Stimulated activated memory B cell treated with anti-CD40 and anti-IgM and Interleukin-4, amounts not matched to agents 10 μg/mL and 1 μg/mL and 100 μg/mL, for 72 hours (primary cell): Measurements from ENCODE around the gene LGALS12.
"Not testable (repeated sequence)": the region's sequence is repeated elsewhere in the genome, so short reads cannot be mapped to it uniquely, and the experiment has no call there.

ENCODE experiments used
- ATAC-seq: fragments of 150-1000 bp; cut with Tn5 transposase; 2 replicates; pipeline ENCODE4 v1.10.0; 2021
- H3K27ac Mint-ChIP-seq: one replicate; pipeline ENCODE4 v1.8.0; 2022; ENCODE audit warnings: mild to moderate bottlenecking, mixed read lengths
- H3K27me3 Mint-ChIP-seq: one replicate; pipeline ENCODE4 v1.8.0; 2022; ENCODE audit warnings: mixed read lengths
- H3K36me3 Mint-ChIP-seq: one replicate; pipeline ENCODE4 v1.8.0; 2022; ENCODE audit warnings: mixed read lengths
- H3K4me1 Mint-ChIP-seq: one replicate; pipeline ENCODE4 v1.8.0; 2022; ENCODE audit warnings: mixed read lengths
- H3K4me3 Mint-ChIP-seq: one replicate; pipeline ENCODE4 v1.8.0; 2022; ENCODE audit warnings: mild to moderate bottlenecking, moderate library complexity, mixed read lengths
- H3K9me3 Mint-ChIP-seq: one replicate; pipeline ENCODE4 v1.8.0; 2022; ENCODE audit warnings: mixed read lengths

Gene LGALS12

GRCh38 chr11:63534895-63535461, 29.1 kb downstream of the LGALS12 start:
- Mint-ChIP-seq H3K27ac (peak overlapping the region; percentile 85), H3K27me3 (no peaks in the 10 kb centered on the region), H3K9me3 (no peaks in the 10 kb centered on the region), H3K36me3 (no peaks in the 10 kb centered on the region), H3K4me1 (peaks cover 61% of the 10 kb centered on the region), H3K4me3 (no peak overlapping the region)
- ATAC-seq, result no peak

GRCh38 chr11:63535734-63536133, 29.9 kb downstream of the LGALS12 start:
- Mint-ChIP-seq H3K4me1 (peaks cover 61% of the 10 kb centered on the region), H3K36me3 (no peaks in the 10 kb centered on the region), H3K9me3 (no peaks in the 10 kb centered on the region), H3K27ac (peak overlapping the region; percentile 85), H3K27me3 (no peaks in the 10 kb centered on the region), H3K4me3 (peak overlapping the region; percentile 78)
- ATAC-seq, result no peak

- peak; percentile 45 for ATAC-seq
- H3K27ac Mint-ChIP-seq, result peak within 1 kb of the TSS; percentile 85
- H3K36me3 Mint-ChIP-seq, result no peaks in the 10 kb centered on the region
Observed at GRCh38 chr11:63536669-63537292, 30.9 kb downstream of the LGALS12 start, which contains the start of gene PLAAT4. Gene PLAAT4 (plus strand): TSS chr11:63536808. CDS start chr11:63536869, 61 bp downstream.

GRCh38 chr11:63537293-63538101, 31.6 kb downstream of the LGALS12 start:
- H3K4me1 Mint-ChIP-seq, result peaks cover 46% of the 10 kb centered on the region
- H3K9me3 Mint-ChIP-seq, result no peaks in the 10 kb centered on the region
- H3K36me3 Mint-ChIP-seq, result no peaks in the 10 kb centered on the region
- peak overlapping the region; percentile 78 for H3K4me3 Mint-ChIP-seq
- peak overlapping the region; percentile 85 for H3K27ac Mint-ChIP-seq
- no peaks in the 10 kb centered on the region for H3K27me3 Mint-ChIP-seq
- peak; percentile 6 for ATAC-seq

More at GRCh38 chr11:63536669-63537292, 30.9 kb downstream of the LGALS12 start, which contains the start of gene PLAAT4:
- H3K9me3 Mint-ChIP-seq, result no peaks in the 10 kb centered on the region
- H3K4me3 Mint-ChIP-seq, result peak within 1 kb of the TSS; percentile 78
- no peaks in the 10 kb centered on the region for H3K27me3 Mint-ChIP-seq
- H3K4me1 Mint-ChIP-seq, result peaks cover 53% of the 10 kb centered on the region

- not testable (repeated sequence) for H3K27me3 Mint-ChIP-seq, H3K4me3 Mint-ChIP-seq, ATAC-seq, H3K9me3 Mint-ChIP-seq, H3K27ac Mint-ChIP-seq, H3K36me3 Mint-ChIP-seq
- H3K4me1 Mint-ChIP-seq, result peaks cover 31% of the 10 kb centered on the region
Observed at GRCh38 chr11:63542506-63542905, 36.6 kb downstream of the LGALS12 start.

- no peak overlapping the region for H3K27ac Mint-ChIP-seq
- no peak overlapping the region for H3K4me3 Mint-ChIP-seq
- H3K9me3 Mint-ChIP-seq, result no peaks in the 10 kb centered on the region
- H3K4me1 Mint-ChIP-seq, result peaks cover 19% of the 10 kb centered on the region
- peaks cover 9% of the 10 kb centered on the region for H3K36me3 Mint-ChIP-seq
- H3K27me3 Mint-ChIP-seq, result no peaks in the 10 kb centered on the region
- peak; percentile 79 for ATAC-seq
Observed at GRCh38 chr11:63543711-63544110, 37.8 kb downstream of the LGALS12 start.

- ATAC-seq, result no peak
- Mint-ChIP-seq H3K4me1 (peaks cover 26% of the 10 kb centered on the region), H3K27me3 (peaks cover 7% of the 10 kb centered on the region), H3K4me3 (no peak overlapping the region), H3K36me3 (peaks cover 9% of the 10 kb centered on the region), H3K27ac (no peak overlapping the region), H3K9me3 (no peaks in the 10 kb centered on the region)
Observed at GRCh38 chr11:63547061-63547460, 41.2 kb downstream of the LGALS12 start.

GRCh38 chr11:63548178-63548577, 42.3 kb downstream of the LGALS12 start:
- Mint-ChIP-seq H3K4me1 (peaks cover 31% of the 10 kb centered on the region), H3K4me3 (no peak overlapping the region), H3K27ac (no peak overlapping the region), H3K36me3 (peaks cover 9% of the 10 kb centered on the region), H3K9me3 (no peaks in the 10 kb centered on the region), H3K27me3 (peaks cover 15% of the 10 kb centered on the region)
- ATAC-seq, result no peak

GRCh38 chr11:63549411-63549810, 43.5 kb downstream of the LGALS12 start:
- no peaks in the 10 kb centered on the region for H3K9me3 Mint-ChIP-seq
- ATAC-seq, result no peak
- H3K27ac Mint-ChIP-seq, result no peak overlapping the region
- peaks cover 15% of the 10 kb centered on the region for H3K27me3 Mint-ChIP-seq
- no peak overlapping the region for H3K4me3 Mint-ChIP-seq
- H3K36me3 Mint-ChIP-seq, result peaks cover 9% of the 10 kb centered on the region
- peaks cover 28% of the 10 kb centered on the region for H3K4me1 Mint-ChIP-seq

GRCh38 chr11:63550156-63550700, 44.3 kb downstream of the LGALS12 start:
- H3K4me3 Mint-ChIP-seq, H3K36me3 Mint-ChIP-seq, ATAC-seq, H3K27ac Mint-ChIP-seq, H3K9me3 Mint-ChIP-seq: not testable (repeated sequence)
- Mint-ChIP-seq H3K4me1 (peaks cover 26% of the 10 kb centered on the region), H3K27me3 (peaks cover 15% of the 10 kb centered on the region)

GRCh38 chr11:63551091-63551888, 45.4 kb downstream of the LGALS12 start:
- peaks cover 26% of the 10 kb centered on the region for H3K4me1 Mint-ChIP-seq
- no peak overlapping the region for H3K27ac Mint-ChIP-seq
- H3K36me3 Mint-ChIP-seq, result peaks cover 9% of the 10 kb centered on the region
- peaks cover 15% of the 10 kb centered on the region for H3K27me3 Mint-ChIP-seq
- no peak overlapping the region for H3K4me3 Mint-ChIP-seq
- ATAC-seq, result no peak
- H3K9me3 Mint-ChIP-seq, result no peaks in the 10 kb centered on the region

- no peak overlapping the region for H3K27ac Mint-ChIP-seq
- no peaks in the 10 kb centered on the region for H3K9me3 Mint-ChIP-seq
- peaks cover 26% of the 10 kb centered on the region for H3K4me1 Mint-ChIP-seq
- peaks cover 15% of the 10 kb centered on the region for H3K27me3 Mint-ChIP-seq
- ATAC-seq, result no peak
- peaks cover 3% of the 10 kb centered on the region for H3K36me3 Mint-ChIP-seq
- H3K4me3 Mint-ChIP-seq, result no peak overlapping the region
Observed at GRCh38 chr11:63551889-63552266, 46.0 kb downstream of the LGALS12 start.

- H3K4me3 Mint-ChIP-seq, result no peak overlapping the region
- no peaks in the 10 kb centered on the region for H3K36me3 Mint-ChIP-seq
- H3K27ac Mint-ChIP-seq, result no peak overlapping the region
- peaks cover 15% of the 10 kb centered on the region for H3K27me3 Mint-ChIP-seq
- ATAC-seq, result no peak
- no peaks in the 10 kb centered on the region for H3K9me3 Mint-ChIP-seq
- H3K4me1 Mint-ChIP-seq, result peaks cover 26% of the 10 kb centered on the region
Observed at GRCh38 chr11:63552921-63553320, 47.0 kb downstream of the LGALS12 start.

GRCh38 chr11:63553759-63554158, 47.9 kb downstream of the LGALS12 start:
- Mint-ChIP-seq H3K27ac (peak overlapping the region; percentile 24), H3K4me1 (peaks cover 26% of the 10 kb centered on the region), H3K36me3 (no peaks in the 10 kb centered on the region), H3K27me3 (peaks cover 15% of the 10 kb centered on the region), H3K4me3 (peak overlapping the region; percentile 36), H3K9me3 (no peaks in the 10 kb centered on the region)
- peak; percentile 67 for ATAC-seq

GRCh38 chr11:63554877-63555223, 49.0 kb downstream of the LGALS12 start:
- ATAC-seq, result no peak
- Mint-ChIP-seq H3K9me3 (no peaks in the 10 kb centered on the region), H3K36me3 (no peaks in the 10 kb centered on the region), H3K27me3 (peaks cover 17% of the 10 kb centered on the region), H3K4me1 (peaks cover 26% of the 10 kb centered on the region), H3K27ac (no peak overlapping the region), H3K4me3 (no peak overlapping the region)
